ENCODE data around the gene MYO9B.

DNA sequence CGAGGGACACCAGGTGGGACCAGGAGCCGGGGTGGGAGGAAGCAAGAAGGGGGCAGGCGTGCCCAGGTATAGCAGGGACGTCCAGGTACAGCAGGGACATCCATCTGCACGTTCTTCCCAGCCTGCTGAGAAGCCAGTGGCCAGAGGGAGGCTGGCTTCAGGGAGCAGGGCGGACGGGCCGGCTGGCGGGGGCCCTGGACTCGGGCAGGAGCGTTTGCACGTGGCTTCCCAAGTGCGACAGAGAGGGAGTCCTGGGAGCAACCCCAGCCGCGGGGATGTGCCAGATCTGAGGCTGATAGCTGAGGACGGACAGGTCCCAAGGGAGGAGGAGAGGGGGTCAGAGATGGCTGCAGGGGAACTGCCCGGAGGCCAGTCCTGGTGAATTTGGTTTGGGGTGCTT is 36.7 kb downstream of the MYO9B start:
- TF ChIP-seq, protein P1, sequence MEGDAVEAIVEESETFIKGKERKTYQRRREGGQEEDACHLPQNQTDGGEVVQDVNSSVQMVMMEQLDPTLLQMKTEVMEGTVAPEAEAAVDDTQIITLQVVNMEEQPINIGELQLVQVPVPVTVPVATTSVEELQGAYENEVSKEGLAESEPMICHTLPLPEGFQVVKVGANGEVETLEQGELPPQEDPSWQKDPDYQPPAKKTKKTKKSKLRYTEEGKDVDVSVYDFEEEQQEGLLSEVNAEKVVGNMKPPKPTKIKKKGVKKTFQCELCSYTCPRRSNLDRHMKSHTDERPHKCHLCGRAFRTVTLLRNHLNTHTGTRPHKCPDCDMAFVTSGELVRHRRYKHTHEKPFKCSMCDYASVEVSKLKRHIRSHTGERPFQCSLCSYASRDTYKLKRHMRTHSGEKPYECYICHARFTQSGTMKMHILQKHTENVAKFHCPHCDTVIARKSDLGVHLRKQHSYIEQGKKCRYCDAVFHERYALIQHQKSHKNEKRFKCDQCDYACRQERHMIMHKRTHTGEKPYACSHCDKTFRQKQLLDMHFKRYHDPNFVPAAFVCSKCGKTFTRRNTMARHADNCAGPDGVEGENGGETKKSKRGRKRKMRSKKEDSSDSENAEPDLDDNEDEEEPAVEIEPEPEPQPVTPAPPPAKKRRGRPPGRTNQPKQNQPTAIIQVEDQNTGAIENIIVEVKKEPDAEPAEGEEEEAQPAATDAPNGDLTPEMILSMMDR (conservative IDR thresholded peaks at IDR 0.05; ENCODE audit: low read depth, low read length) = no peak
- no peak for TF ChIP-seq EZH2 (IDR thresholded peaks at IDR 0.05; ENCODE audit: low read length, unreplicated experiment)
- TF ChIP-seq EZH2phosphoT487 (IDR thresholded peaks at IDR 0.05; ENCODE audit: borderline replicate concordance, low read length) = no peak
